ENCODE results near the gene PEMT. TPM values are rescaled to one million over a fixed set of nuclear protein-coding genes. Genes with fewer than 3 reads are reported as not detected.

PEMT gene
- total RNA-seq, 2 experiments from 2014 or later: 14.1 to 17.2 TPM

GRCh38 chr17:17579691-17580090, 11.8 kb downstream of the PEMT start:
- no peaks in the 10 kb centered on the region for H3K27me3 Mint-ChIP-seq (ENCODE audit: low read depth)
- H3K4me1 Mint-ChIP-seq (ENCODE audit: low read depth): no peaks in the 10 kb centered on the region
- ChIA-PET POLR2A (no interaction called here), CTCF (interaction anchor here (0.9 kb wide), 1 partner anchor 11 kb away, joined by 5 read pairs; no protein-coding TSS in a partner anchor)
- no peaks in the 10 kb centered on the region for H3K36me3 Mint-ChIP-seq (ENCODE audit: low read depth)
- no peak for DNase-seq
- no peak for ATAC-seq
- H3K4me3 Mint-ChIP-seq: no peak overlapping the region
- no peak overlapping the region for H3K27ac Mint-ChIP-seq
- H3K9me3 Mint-ChIP-seq (ENCODE audit: insufficient read depth): no peaks in the 10 kb centered on the region

GRCh38 chr17:17577373-17577772, 14.1 kb downstream of the PEMT start:
- DNase-seq (no peak), ATAC-seq (no peak)
- H3K4me1 Mint-ChIP-seq (ENCODE audit: low read depth): no peaks in the 10 kb centered on the region
- ChIA-PET CTCF (interaction anchor here (1.2 to 1.4 kb wide), 2 partner anchors 9 to 80 kb away, joined by 3 to 4 read pairs; no protein-coding TSS in a partner anchor), POLR2A (no interaction called here)
- H3K9me3 Mint-ChIP-seq (ENCODE audit: insufficient read depth): no peaks in the 10 kb centered on the region
- no peak overlapping the region for H3K4me3 Mint-ChIP-seq
- H3K27ac Mint-ChIP-seq: no peak overlapping the region
- no peaks in the 10 kb centered on the region for H3K36me3 Mint-ChIP-seq (ENCODE audit: low read depth)
- H3K27me3 Mint-ChIP-seq (ENCODE audit: low read depth): no peaks in the 10 kb centered on the region

GRCh38 chr17:17576772-17577234, 14.7 kb downstream of the PEMT start:
- CTCF ChIA-PET: interaction anchor here (1.2 to 1.4 kb wide), 2 partner anchors 8 to 80 kb away, joined by 3 to 4 read pairs; no protein-coding TSS in a partner anchor
- Mint-ChIP-seq H3K4me1 (ENCODE audit: low read depth) (no peaks in the 10 kb centered on the region), H3K4me3 (no peak overlapping the region), H3K27ac (no peak overlapping the region), H3K27me3 (ENCODE audit: low read depth) (no peaks in the 10 kb centered on the region), H3K9me3 (ENCODE audit: insufficient read depth) (no peaks in the 10 kb centered on the region), H3K36me3 (ENCODE audit: low read depth) (no peaks in the 10 kb centered on the region)
- POLR2A ChIA-PET: no interaction called here
- no peak for DNase-seq
- ATAC-seq: no peak

- ChIA-PET POLR2A (interaction anchor here (0.6 kb wide), 1 partner anchor 266 kb away, joined by 3 read pairs; no protein-coding TSS in a partner anchor), CTCF (interaction anchor here (1.0 kb wide), 1 partner anchor 79 kb away, joined by 3 read pairs; no protein-coding TSS in a partner anchor)
- H3K27ac Mint-ChIP-seq: no peak overlapping the region
- no peak overlapping the region for H3K4me3 Mint-ChIP-seq
- H3K36me3 Mint-ChIP-seq (ENCODE audit: low read depth): no peaks in the 10 kb centered on the region
- no peaks in the 10 kb centered on the region for H3K27me3 Mint-ChIP-seq (ENCODE audit: low read depth)
- DNase-seq (no peak), ATAC-seq (no peak)
- H3K9me3 Mint-ChIP-seq (ENCODE audit: insufficient read depth): no peaks in the 10 kb centered on the region
- no peaks in the 10 kb centered on the region for H3K4me1 Mint-ChIP-seq (ENCODE audit: low read depth)
Measured at GRCh38 chr17:17575360-17576251, 15.9 kb downstream of the PEMT start.

- ChIA-PET CTCF (no interaction called here), POLR2A (no interaction called here)
- DNase-seq (no peak), ATAC-seq (no peak)
- H3K4me3 Mint-ChIP-seq: no peak overlapping the region
- no peaks in the 10 kb centered on the region for H3K4me1 Mint-ChIP-seq (ENCODE audit: low read depth)
- no peaks in the 10 kb centered on the region for H3K9me3 Mint-ChIP-seq (ENCODE audit: insufficient read depth)
- H3K27me3 Mint-ChIP-seq (ENCODE audit: low read depth): no peaks in the 10 kb centered on the region
- H3K36me3 Mint-ChIP-seq (ENCODE audit: low read depth): no peaks in the 10 kb centered on the region
- no peak overlapping the region for H3K27ac Mint-ChIP-seq
Measured at GRCh38 chr17:17573912-17574311, 17.6 kb downstream of the PEMT start.

- no peak overlapping the region for H3K4me3 Mint-ChIP-seq
- peak overlapping the region; percentile 52 for H3K27ac Mint-ChIP-seq
- no peak for ATAC-seq
- no peaks in the 10 kb centered on the region for H3K36me3 Mint-ChIP-seq (ENCODE audit: low read depth)
- H3K27me3 Mint-ChIP-seq (ENCODE audit: low read depth): no peaks in the 10 kb centered on the region
- ChIA-PET POLR2A (interaction anchor here (0.7 kb wide), 1 partner anchor 34 kb away, joined by 3 read pairs; no protein-coding TSS in a partner anchor), CTCF (interaction anchor here (0.7 to 1.8 kb wide), 2 partner anchors 76 to 217 kb away, joined by 3 to 7 read pairs; partner anchors contain the start of gene RASD1)
- H3K4me1 Mint-ChIP-seq (ENCODE audit: low read depth): no peaks in the 10 kb centered on the region
- no peak for DNase-seq
- H3K9me3 Mint-ChIP-seq (ENCODE audit: insufficient read depth): no peaks in the 10 kb centered on the region
Measured at GRCh38 chr17:17572010-17572785, 19.3 kb downstream of the PEMT start.

GRCh38 chr17:17570798-17571716, 20.5 kb downstream of the PEMT start:
- ChIA-PET CTCF (interaction anchor here (1.8 kb wide), 1 partner anchor 75 kb away, joined by 7 read pairs; the partner anchor contains the start of gene RASD1), POLR2A (no interaction called here)
- no peaks in the 10 kb centered on the region for H3K27me3 Mint-ChIP-seq (ENCODE audit: low read depth)
- no peaks in the 10 kb centered on the region for H3K36me3 Mint-ChIP-seq (ENCODE audit: low read depth)
- H3K27ac Mint-ChIP-seq: no peak overlapping the region
- H3K4me1 Mint-ChIP-seq (ENCODE audit: low read depth): no peaks in the 10 kb centered on the region
- no peaks in the 10 kb centered on the region for H3K9me3 Mint-ChIP-seq (ENCODE audit: insufficient read depth)
- ATAC-seq: no peak
- no peak overlapping the region for H3K4me3 Mint-ChIP-seq
- DNase-seq: no peak

GRCh38 chr17:17570140-17570797, 21.2 kb downstream of the PEMT start:
- no peak for DNase-seq
- Mint-ChIP-seq H3K36me3 (ENCODE audit: low read depth) (no peaks in the 10 kb centered on the region), H3K4me3 (no peak overlapping the region), H3K27ac (no peak overlapping the region), H3K27me3 (ENCODE audit: low read depth) (no peaks in the 10 kb centered on the region), H3K4me1 (ENCODE audit: low read depth) (no peaks in the 10 kb centered on the region), H3K9me3 (ENCODE audit: insufficient read depth) (no peaks in the 10 kb centered on the region)
- CTCF ChIA-PET: interaction anchor here (0.8 to 3.3 kb wide), 4 partner anchors 9 to 214 kb away, joined by 3 to 21 read pairs (median 4); no protein-coding TSS in a partner anchor
- ATAC-seq: no peak
- POLR2A ChIA-PET: no interaction called here

GRCh38 chr17:17569691-17570090, 21.8 kb downstream of the PEMT start:
- Mint-ChIP-seq H3K27me3 (ENCODE audit: low read depth) (no peaks in the 10 kb centered on the region), H3K9me3 (ENCODE audit: insufficient read depth) (no peaks in the 10 kb centered on the region), H3K27ac (no peak overlapping the region), H3K4me3 (no peak overlapping the region), H3K36me3 (ENCODE audit: low read depth) (no peaks in the 10 kb centered on the region), H3K4me1 (ENCODE audit: low read depth) (no peaks in the 10 kb centered on the region)
- ChIA-PET CTCF (interaction anchor here (0.8 to 3.3 kb wide), 8 partner anchors 10 to 214 kb away, joined by 3 to 29 read pairs (median 6); partner anchors contain the start of gene RASD1), POLR2A (no interaction called here)
- DNase-seq: no peak
- ATAC-seq: no peak

- peak; percentile 57 for ATAC-seq
Measured at GRCh38 chr17:17568772-17569195, 22.7 kb downstream of the PEMT start.

More at GRCh38 chr17:17568772-17569195, 22.7 kb downstream of the PEMT start:
- ChIA-PET CTCF (interaction anchor here (0.8 to 3.3 kb wide), 19 partner anchors 8 to 284 kb away, joined by 3 to 29 read pairs (median 5); partner anchors contain the start of gene RASD1), POLR2A (no interaction called here)
- H3K4me3 Mint-ChIP-seq: no peak overlapping the region
- no peaks in the 10 kb centered on the region for H3K4me1 Mint-ChIP-seq (ENCODE audit: low read depth)
- no peaks in the 10 kb centered on the region for H3K27me3 Mint-ChIP-seq (ENCODE audit: low read depth)
- no peaks in the 10 kb centered on the region for H3K36me3 Mint-ChIP-seq (ENCODE audit: low read depth)
- DNase-seq: peak; percentile 73
- H3K27ac Mint-ChIP-seq: no peak overlapping the region
- H3K9me3 Mint-ChIP-seq (ENCODE audit: insufficient read depth): no peaks in the 10 kb centered on the region
